ENCODE measurements around the gene CAMK2N2.
A peak's percentile ranks its signal among the peaks of the same experiment; 100 is the strongest.

Gene CAMK2N2

GRCh38 chr3:184230081-184230602, 31.2 kb downstream of the CAMK2N2 start:
- H3K4me3 ChIP-seq (ENCODE audit: low read depth, low read length): peak overlapping the region; percentile 33
- DNase-seq (ENCODE audit: low read depth): no peak
- in situ Hi-C loops (cut with HindIII; ENCODE audit: low sequenced_read_pairs): loop anchor here (25.0 kb wide), 1 partner anchor 343 kb away; the partner anchor contains the start of gene PARL
- TF ChIP-seq CTCF (IDR thresholded peaks at IDR 0.05; ENCODE audit: low read depth, low read length, missing control alignments): no peak

GRCh38 chr3:184229394-184230080, 31.8 kb downstream of the CAMK2N2 start, which contains the start of gene VWA5B2:
Gene VWA5B2, plus strand, starts transcription at chr3:184229585. Its CDS starts 944 bp downstream, at chr3:184230529.
- peak; percentile 11 for TF ChIP-seq CTCF (IDR thresholded peaks at IDR 0.05; ENCODE audit: low read depth, low read length, missing control alignments)
- H3K4me3 ChIP-seq (ENCODE audit: low read depth, low read length): peak within 1 kb of the TSS; percentile 33
- in situ Hi-C loops (cut with HindIII; ENCODE audit: low sequenced_read_pairs): loop anchor here (25.0 kb wide), 1 partner anchor 342 kb away; the partner anchor contains the start of gene PARL
- DNase-seq (ENCODE audit: low read depth): no peak

GRCh38 chr3:184228376-184229137, 32.8 kb downstream of the CAMK2N2 start:
- DNase-seq (ENCODE audit: low read depth): no peak
- peak overlapping the region; percentile 33 for H3K4me3 ChIP-seq (ENCODE audit: low read depth, low read length)
- in situ Hi-C loops (cut with HindIII; ENCODE audit: low sequenced_read_pairs): loop anchor here (25.0 kb wide), 1 partner anchor 341 kb away; the partner anchor contains the start of gene PARL

GRCh38 chr3:184227481-184227935, 33.8 kb downstream of the CAMK2N2 start:
- in situ Hi-C loops (cut with HindIII; ENCODE audit: low sequenced_read_pairs): loop anchor here (25.0 kb wide), 1 partner anchor 340 kb away; the partner anchor contains the start of gene PARL
- no peak for DNase-seq (ENCODE audit: low read depth)
- TF ChIP-seq CTCF (IDR thresholded peaks at IDR 0.05; ENCODE audit: low read depth, low read length, missing control alignments): peak; percentile 84

More at GRCh38 chr3:184228376-184229137, 32.8 kb downstream of the CAMK2N2 start:
- TF ChIP-seq CTCF (IDR thresholded peaks at IDR 0.05; ENCODE audit: low read depth, low read length, missing control alignments): no peak

GRCh38 chr3:184223946-184224345, 37.4 kb downstream of the CAMK2N2 start:
- TF ChIP-seq CTCF (IDR thresholded peaks at IDR 0.05; ENCODE audit: low read depth, low read length, missing control alignments): no peak
- no peak for DNase-seq (ENCODE audit: low read depth)
- in situ Hi-C loops (cut with HindIII; ENCODE audit: low sequenced_read_pairs): no loop called here
- H3K4me3 ChIP-seq (ENCODE audit: low read depth, low read length): no peak overlapping the region

More at GRCh38 chr3:184227481-184227935, 33.8 kb downstream of the CAMK2N2 start:
- no peak overlapping the region for H3K4me3 ChIP-seq (ENCODE audit: low read depth, low read length)

GRCh38 chr3:184222521-184222920, 38.8 kb downstream of the CAMK2N2 start:
- in situ Hi-C loops (cut with HindIII; ENCODE audit: low sequenced_read_pairs): no loop called here
- no peak for DNase-seq (ENCODE audit: low read depth)
- no peak for TF ChIP-seq CTCF (IDR thresholded peaks at IDR 0.05; ENCODE audit: low read depth, low read length, missing control alignments)
- H3K4me3 ChIP-seq (ENCODE audit: low read depth, low read length): no peak overlapping the region

Data from astrocyte of the cerebellum (primary cell).